Measurements from ENCODE around the gene AGRP. TPM values are rescaled to one million over a fixed set of nuclear protein-coding genes. Genes with fewer than 3 reads are reported as not detected.

Gene AGRP
- total RNA-seq, 1 donor from 2014 or later: not detected

- Mint-ChIP-seq H3K27ac (no peak overlapping the region), H3K27me3 (no peaks in the 10 kb centered on the region), H3K4me1 (peaks cover 39% of the 10 kb centered on the region), H3K4me3 (no peak overlapping the region), H3K9me3 (no peaks in the 10 kb centered on the region), H3K36me3 (ENCODE audit: low read depth) (peaks cover 20% of the 10 kb centered on the region)
- intact Hi-C loops (cut with micrococcal nuclease): loop anchor here (2.0 kb wide), 1 partner anchor 510 kb away; no protein-coding TSS in a partner anchor
- ATAC-seq (ENCODE audit: low read depth) (no peak), DNase-seq (no peak)
- TF ChIP-seq CTCF (IDR thresholded peaks at IDR 0.05): no peak
- POLR2A ChIA-PET: interaction anchor here (0.5 to 1.9 kb wide), 2 partner anchors 16 to 149 kb away, joined by 3 to 9 read pairs; partner anchors contain the start of gene ATP6V0D1
- CTCF ChIA-PET: interaction anchor here (1.2 to 6.9 kb wide), 3 partner anchors 14 to 204 kb away, joined by 3 to 63 read pairs (median 3); no protein-coding TSS in a partner anchor
Measured at GRCh38 chr16:67464565-67464964, 18.8 kb downstream of the AGRP start.

GRCh38 chr16:67463691-67464090 lies 19.7 kb downstream of the AGRP start:
- no peak for TF ChIP-seq CTCF (IDR thresholded peaks at IDR 0.05)
- peaks cover 24% of the 10 kb centered on the region for H3K36me3 Mint-ChIP-seq (ENCODE audit: low read depth)
- no peak overlapping the region for H3K4me3 Mint-ChIP-seq
- DNase-seq (no peak), ATAC-seq (ENCODE audit: low read depth) (no peak)
- CTCF ChIA-PET: interaction anchor here (1.2 to 6.9 kb wide), 2 partner anchors 36 to 203 kb away, joined by 3 to 63 read pairs; no protein-coding TSS in a partner anchor
- POLR2A ChIA-PET: interaction anchor here (0.7 kb wide), 1 partner anchor 106 kb away, joined by 3 read pairs; no protein-coding TSS in a partner anchor
- peaks cover 38% of the 10 kb centered on the region for H3K4me1 Mint-ChIP-seq
- intact Hi-C loops (cut with micrococcal nuclease): loop anchor here (2.0 kb wide), 1 partner anchor 509 kb away; no protein-coding TSS in a partner anchor
- no peak overlapping the region for H3K27ac Mint-ChIP-seq
- H3K27me3 Mint-ChIP-seq: no peaks in the 10 kb centered on the region
- no peaks in the 10 kb centered on the region for H3K9me3 Mint-ChIP-seq

GRCh38 chr16:67463059-67463458 lies 20.3 kb downstream of the AGRP start:
- POLR2A ChIA-PET: no interaction called here
- H3K9me3 Mint-ChIP-seq: no peaks in the 10 kb centered on the region
- peaks cover 34% of the 10 kb centered on the region for H3K4me1 Mint-ChIP-seq
- no peak overlapping the region for H3K4me3 Mint-ChIP-seq
- no peak for DNase-seq
- no peak for TF ChIP-seq CTCF (IDR thresholded peaks at IDR 0.05)
- CTCF ChIA-PET: interaction anchor here (6.9 kb wide), 1 partner anchor 35 kb away, joined by 63 read pairs; no protein-coding TSS in a partner anchor
- no peak overlapping the region for H3K27ac Mint-ChIP-seq
- H3K27me3 Mint-ChIP-seq: no peaks in the 10 kb centered on the region
- ATAC-seq (ENCODE audit: low read depth): no peak
- peaks cover 26% of the 10 kb centered on the region for H3K36me3 Mint-ChIP-seq (ENCODE audit: low read depth)
- intact Hi-C loops (cut with micrococcal nuclease): no loop called here

DNA sequence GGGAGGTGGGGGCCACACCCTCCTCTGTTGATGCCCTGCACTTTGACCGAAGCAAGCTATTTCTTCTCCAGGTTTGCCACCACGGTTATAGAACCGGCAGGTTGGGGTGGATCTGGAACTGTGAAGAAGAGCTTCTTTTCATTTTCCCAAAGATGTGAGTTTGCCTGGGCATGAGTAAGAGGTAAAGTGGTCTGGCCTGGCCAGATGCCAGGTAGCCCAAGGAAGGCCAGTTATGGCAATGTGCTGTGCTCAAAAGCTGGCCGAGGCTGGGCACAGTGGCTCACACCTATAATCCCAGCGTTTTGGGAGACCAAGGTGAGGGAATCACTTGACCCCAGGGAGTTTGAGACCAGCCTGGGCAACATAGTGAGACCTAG lies 21.1 kb downstream of the AGRP start:
- Mint-ChIP-seq H3K36me3 (ENCODE audit: low read depth) (peaks cover 26% of the 10 kb centered on the region), H3K27ac (no peak overlapping the region), H3K4me1 (peaks cover 27% of the 10 kb centered on the region), H3K27me3 (no peaks in the 10 kb centered on the region), H3K9me3 (no peaks in the 10 kb centered on the region), H3K4me3 (no peak overlapping the region)
- no peak for ATAC-seq (ENCODE audit: low read depth)
- DNase-seq: no peak
- no peak for TF ChIP-seq CTCF (IDR thresholded peaks at IDR 0.05)
- intact Hi-C loops (cut with micrococcal nuclease): no loop called here
- POLR2A ChIA-PET: interaction anchor here (0.6 kb wide), 2 partner anchors 9 to 557 kb away, joined by 4 read pairs; no protein-coding TSS in a partner anchor
- CTCF ChIA-PET: no interaction called here

DNA sequence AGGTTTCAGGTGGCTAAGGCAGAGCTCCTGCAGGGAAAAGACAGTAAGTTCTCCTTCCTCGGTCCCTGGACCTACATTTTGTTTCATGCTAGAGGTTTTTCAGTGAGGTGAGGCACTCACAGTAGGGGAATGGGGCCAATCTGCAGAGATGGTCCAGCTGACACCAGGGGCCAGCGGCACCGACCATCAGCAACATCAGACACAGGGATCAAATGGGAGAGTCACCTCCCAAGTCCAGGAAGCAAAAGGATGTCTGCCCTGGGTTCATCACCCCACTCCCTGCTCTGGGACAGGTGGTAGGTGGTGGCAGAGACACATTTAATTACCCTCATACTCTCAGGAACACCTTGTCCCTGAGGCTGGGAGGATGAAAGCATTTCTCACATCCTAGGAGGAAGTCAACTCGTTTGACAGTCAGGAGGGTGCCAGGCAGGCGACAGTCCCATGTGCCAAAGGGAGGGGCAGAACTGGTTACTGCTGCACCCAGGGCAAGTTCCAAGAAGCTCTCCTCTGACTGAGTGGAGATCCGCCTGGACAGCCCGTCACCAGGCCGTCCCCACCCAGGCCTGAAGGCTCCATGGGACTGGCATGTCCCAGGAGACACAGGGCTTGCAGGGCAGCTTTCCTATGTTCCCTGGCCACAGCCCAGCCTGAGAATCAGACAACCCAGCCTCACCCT lies 21.6 kb downstream of the AGRP start:
- POLR2A ChIA-PET: interaction anchor here (0.6 kb wide), 2 partner anchors 9 to 557 kb away, joined by 4 read pairs; no protein-coding TSS in a partner anchor
- H3K27me3 Mint-ChIP-seq: no peaks in the 10 kb centered on the region
- intact Hi-C loops (cut with micrococcal nuclease): no loop called here
- H3K4me3 Mint-ChIP-seq: no peak overlapping the region
- no peak overlapping the region for H3K27ac Mint-ChIP-seq
- peaks cover 31% of the 10 kb centered on the region for H3K36me3 Mint-ChIP-seq (ENCODE audit: low read depth)
- CTCF ChIA-PET: no interaction called here
- no peak for TF ChIP-seq CTCF (IDR thresholded peaks at IDR 0.05)
- DNase-seq (no peak), ATAC-seq (ENCODE audit: low read depth) (no peak)
- H3K9me3 Mint-ChIP-seq: no peaks in the 10 kb centered on the region
- peaks cover 24% of the 10 kb centered on the region for H3K4me1 Mint-ChIP-seq
